ENCODE measurements around the gene TMEM88. TPM values are rescaled to one million over a fixed set of nuclear protein-coding genes. Genes with fewer than 3 reads are reported as not detected.

The TMEM88 gene
- total and polyA plus RNA-seq, 2 of the 13 experiments (the other 11 are each of a cell fraction or from before 2014, with no cell fraction given) = 0.31 to 0.66 TPM

DNA sequence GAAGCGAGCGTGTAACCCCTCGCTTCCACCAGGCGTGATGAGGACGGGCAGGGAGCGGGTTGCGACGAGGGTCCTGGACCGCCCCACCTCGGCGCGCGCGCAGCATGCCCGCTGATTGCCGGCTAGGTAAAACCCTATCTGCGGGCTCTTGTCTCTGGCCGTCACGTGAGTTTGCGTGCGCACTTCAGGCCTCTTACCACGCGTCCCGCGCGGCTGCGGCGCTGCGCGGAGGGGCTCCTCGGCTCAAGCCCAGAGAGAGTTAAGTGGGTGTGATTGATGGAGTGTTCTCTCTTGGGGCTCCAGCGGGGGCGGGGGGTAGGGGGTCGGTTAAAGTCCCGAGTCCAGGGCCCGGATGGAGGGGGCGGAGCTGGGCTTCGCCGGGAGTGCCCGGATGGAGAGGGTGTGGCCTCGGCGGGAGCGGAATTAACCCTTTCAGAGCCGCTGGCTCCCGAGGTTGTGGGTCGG, 12.9 kb upstream of the TMEM88 start (continued):
- TF ChIP-seq KLF15 (CRISPR knock-in tag; IDR thresholded peaks at IDR 0.05; ENCODE audit: borderline replicate concordance) = no peak
- no peak for TF ChIP-seq MATR3 (CRISPR knock-in tag; IDR thresholded peaks at IDR 0.05)
- no peak for TF ChIP-seq SOX6 (IDR thresholded peaks at IDR 0.05)
- TF ChIP-seq SOX6 (CRISPR knock-in tag; IDR thresholded peaks at IDR 0.05) = 0 out of 2 replicates have a peak, but pooled peaks have one; percentile 4
- TF ChIP-seq, protein P1, sequence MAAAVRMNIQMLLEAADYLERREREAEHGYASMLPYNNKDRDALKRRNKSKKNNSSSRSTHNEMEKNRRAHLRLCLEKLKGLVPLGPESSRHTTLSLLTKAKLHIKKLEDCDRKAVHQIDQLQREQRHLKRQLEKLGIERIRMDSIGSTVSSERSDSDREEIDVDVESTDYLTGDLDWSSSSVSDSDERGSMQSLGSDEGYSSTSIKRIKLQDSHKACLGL (CRISPR knock-in tag; IDR thresholded peaks at IDR 0.05) = no peak
- TF ChIP-seq ZFYVE20 (CRISPR knock-in tag; IDR thresholded peaks at IDR 0.05; ENCODE audit: borderline replicate concordance, low read depth) = no peak
- TF ChIP-seq ZNF30 (CRISPR knock-in tag; IDR thresholded peaks at IDR 0.05) = no peak
- TF ChIP-seq ZNF33B (CRISPR knock-in tag; IDR thresholded peaks at IDR 0.05) = no peak
- TF ChIP-seq, protein P2, sequence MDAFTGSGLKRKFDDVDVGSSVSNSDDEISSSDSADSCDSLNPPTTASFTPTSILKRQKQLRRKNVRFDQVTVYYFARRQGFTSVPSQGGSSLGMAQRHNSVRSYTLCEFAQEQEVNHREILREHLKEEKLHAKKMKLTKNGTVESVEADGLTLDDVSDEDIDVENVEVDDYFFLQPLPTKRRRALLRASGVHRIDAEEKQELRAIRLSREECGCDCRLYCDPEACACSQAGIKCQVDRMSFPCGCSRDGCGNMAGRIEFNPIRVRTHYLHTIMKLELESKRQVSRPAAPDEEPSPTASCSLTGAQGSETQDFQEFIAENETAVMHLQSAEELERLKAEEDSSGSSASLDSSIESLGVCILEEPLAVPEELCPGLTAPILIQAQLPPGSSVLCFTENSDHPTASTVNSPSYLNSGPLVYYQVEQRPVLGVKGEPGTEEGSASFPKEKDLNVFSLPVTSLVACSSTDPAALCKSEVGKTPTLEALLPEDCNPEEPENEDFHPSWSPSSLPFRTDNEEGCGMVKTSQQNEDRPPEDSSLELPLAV (CRISPR knock-in tag; conservative IDR thresholded peaks at IDR 0.05; ENCODE audit: low read depth) = no peak
- TF ChIP-seq ZNF564 (CRISPR knock-in tag; IDR thresholded peaks at IDR 0.05) = no peak
- TF ChIP-seq ZSCAN21 (CRISPR knock-in tag; IDR thresholded peaks at IDR 0.05; ENCODE audit: borderline replicate concordance) = no peak
- no peak for TF ChIP-seq HOXA7 (CRISPR knock-in tag; IDR thresholded peaks at IDR 0.05)
- TF ChIP-seq, protein P3, sequence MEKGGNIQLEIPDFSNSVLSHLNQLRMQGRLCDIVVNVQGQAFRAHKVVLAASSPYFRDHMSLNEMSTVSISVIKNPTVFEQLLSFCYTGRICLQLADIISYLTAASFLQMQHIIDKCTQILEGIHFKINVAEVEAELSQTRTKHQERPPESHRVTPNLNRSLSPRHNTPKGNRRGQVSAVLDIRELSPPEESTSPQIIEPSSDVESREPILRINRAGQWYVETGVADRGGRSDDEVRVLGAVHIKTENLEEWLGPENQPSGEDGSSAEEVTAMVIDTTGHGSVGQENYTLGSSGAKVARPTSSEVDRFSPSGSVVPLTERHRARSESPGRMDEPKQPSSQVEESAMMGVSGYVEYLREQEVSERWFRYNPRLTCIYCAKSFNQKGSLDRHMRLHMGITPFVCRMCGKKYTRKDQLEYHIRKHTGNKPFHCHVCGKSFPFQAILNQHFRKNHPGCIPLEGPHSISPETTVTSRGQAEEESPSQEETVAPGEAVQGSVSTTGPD (CRISPR knock-in tag; IDR thresholded peaks at IDR 0.05) = no peak
- TF ChIP-seq KLF12 (CRISPR knock-in tag; IDR thresholded peaks at IDR 0.05; ENCODE audit: borderline replicate concordance) = no peak; the same call in 1 of the 2 replicates
- TF ChIP-seq MIXL1 (CRISPR knock-in tag; IDR thresholded peaks at IDR 0.05) = 0 out of 2 replicates have a peak, but pooled peaks have one; percentile 2
- no peak for TF ChIP-seq ZNF256 (CRISPR knock-in tag; conservative IDR thresholded peaks at IDR 0.05)
- no peak for TF ChIP-seq ZNF329 (CRISPR knock-in tag; IDR thresholded peaks at IDR 0.05; ENCODE audit: low read depth)
- TF ChIP-seq JARID2 (CRISPR knock-in tag; IDR thresholded peaks at IDR 0.05; ENCODE audit: insufficient replicate concordance) = peak; percentile 34
- no peak for TF ChIP-seq KMT2A (CRISPR knock-in tag; IDR thresholded peaks at IDR 0.05)
- no peak for TF ChIP-seq DMAP1 (CRISPR knock-in tag; IDR thresholded peaks at IDR 0.05)
- TF ChIP-seq ZNF850 (CRISPR knock-in tag; conservative IDR thresholded peaks at IDR 0.05) = no peak
- no peak for TF ChIP-seq ZNF674 (CRISPR knock-in tag; IDR thresholded peaks at IDR 0.05; ENCODE audit: low read depth)
- TF ChIP-seq, protein P4, sequence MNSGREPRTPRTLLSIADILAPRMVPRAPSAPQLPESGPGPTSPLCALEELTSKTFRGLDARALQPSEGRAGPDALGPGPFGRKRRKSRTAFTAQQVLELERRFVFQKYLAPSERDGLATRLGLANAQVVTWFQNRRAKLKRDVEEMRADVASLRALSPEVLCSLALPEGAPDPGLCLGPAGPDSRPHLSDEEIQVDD (CRISPR knock-in tag; IDR thresholded peaks at IDR 0.05; ENCODE audit: borderline replicate concordance) = no peak
- TF ChIP-seq RBM39 (IDR thresholded peaks at IDR 0.05; ENCODE audit: low read depth, low read length, poor library complexity, severe bottlenecking) = no peak
- no peak for TF ChIP-seq ZNF816 (CRISPR knock-in tag; IDR thresholded peaks at IDR 0.05; ENCODE audit: borderline replicate concordance)

Measured in HepG2 (cell line).